ENCODE measurements around the gene GASK1B.

Gene GASK1B

DNA sequence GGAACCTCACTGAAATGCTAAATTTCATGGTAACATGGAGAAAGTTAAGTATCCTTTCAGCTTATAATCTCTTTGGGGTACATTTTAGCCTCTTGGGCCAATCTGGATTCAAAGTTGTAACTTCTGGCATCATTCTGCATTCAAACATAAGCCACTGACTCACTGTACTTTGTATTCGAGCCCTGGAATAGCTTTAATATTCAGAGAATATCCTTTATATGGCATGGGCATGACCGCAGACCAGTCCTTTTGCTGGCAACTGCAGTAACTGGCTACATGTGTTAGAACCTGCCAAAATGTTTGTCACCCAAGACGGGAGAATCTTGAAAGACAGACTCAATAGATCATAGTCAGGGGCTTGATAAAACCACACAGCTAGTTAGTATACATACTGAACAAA lies 3.3 kb downstream of the GASK1B start:
- WGBS: 81% methylated on average over 3 of the region's 3 CpGs

DNA sequence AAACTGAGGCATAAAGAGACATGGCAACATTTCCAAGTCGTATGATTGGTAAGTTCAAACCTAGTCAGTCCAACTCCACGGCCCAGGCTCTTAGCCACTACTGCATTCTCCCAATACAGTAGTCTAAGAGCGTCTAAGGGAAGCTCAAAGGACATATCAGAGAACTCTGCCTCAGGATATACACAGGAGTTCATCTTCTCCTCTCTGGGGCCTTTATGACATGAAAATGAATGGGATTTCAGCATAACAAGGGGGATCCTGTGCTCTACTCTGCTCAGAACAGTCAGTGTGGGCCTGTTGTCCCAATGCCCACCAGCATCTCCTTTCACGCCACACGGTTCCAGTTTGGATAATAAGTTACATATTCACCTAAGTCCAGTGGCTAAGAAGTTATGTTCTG lies 4.2 kb downstream of the GASK1B start:
- DNase-seq: no peak
- Histone ChIP-seq H3K27ac (ENCODE audit: low read length, poor library complexity, severe bottlenecking) (no peak overlapping the region), H3K4ac (ENCODE audit: low read depth in 1 of 2, low read length in 2 of 2) (peak overlapping the region in 1 of 2 experiments; percentile 59), H2BK5ac (ENCODE audit: low read depth, low read length, poor library complexity, severe bottlenecking) (no peak overlapping the region), H3K4me1 (ENCODE audit: control insufficient read depth, insufficient read depth, low read depth, low read length) (peaks cover 12% of the 10 kb centered on the region), H3K18ac (ENCODE audit: low read depth in 1 of 2, low read length in 2 of 2) (peak overlapping the region; percentile 11 to 76), H2BK12ac (ENCODE audit: low read length in 2 of 2) (no peak overlapping the region), H2BK120ac (ENCODE audit: low read depth, low read length) (no peak overlapping the region), H3K9me3 (ENCODE audit: control insufficient read depth, low read length) (no peaks in the 10 kb centered on the region), H2AK5ac (ENCODE audit: low read length, severe bottlenecking) (peak overlapping the region; percentile 91), H4K91ac (ENCODE audit: low read length) (no peak overlapping the region), H3K9ac (ENCODE audit: low read length) (peak overlapping the region; percentile 93), H3K79me1 (replicated peaks; ENCODE audit: low read length, poor library complexity, severe bottlenecking) (peaks cover 14% of the 10 kb centered on the region), H3K23ac (ENCODE audit: low read length in 2 of 2) (no peak overlapping the region), H3K14ac (ENCODE audit: low read length in 2 of 2) (no peak overlapping the region), H3K27me3 (ENCODE audit: control insufficient read depth in 1 of 2, insufficient read depth in 1 of 2, low read length in 2 of 2) (no peaks in the 10 kb centered on the region), H3K4me2 (ENCODE audit: low read length, poor library complexity, severe bottlenecking) (peak overlapping the region; percentile 66), H2AFZ (ENCODE audit: low read depth, low read length) (peak overlapping the region; percentile 23), H2BK15ac (ENCODE audit: low read depth, poor library complexity, severe bottlenecking) (no peak overlapping the region), H3K36me3 (ENCODE audit: control insufficient read depth in 1 of 2, insufficient read depth in 2 of 2, low read depth in 1 of 2, low read length in 2 of 2) (peaks cover 10 to 13% of the 10 kb centered on the region in 2 experiments), H3K4me3 (ENCODE audit: insufficient read depth in 1 of 2, low read depth in 1 of 2, low read length in 2 of 2) (peak overlapping the region in 1 of 2 experiments; percentile 94), H4K8ac (ENCODE audit: low read length) (no peak overlapping the region)
- WGBS: 96% methylated on average over 4 of the region's 5 CpGs

More for the DNA sequence above, 3.3 kb downstream of the GASK1B start:
- no peak overlapping the region for H2BK15ac ChIP-seq (ENCODE audit: low read depth, poor library complexity, severe bottlenecking)
- H2BK120ac ChIP-seq (ENCODE audit: low read depth, low read length): no peak overlapping the region
- H3K79me1 ChIP-seq (replicated peaks; ENCODE audit: low read length, poor library complexity, severe bottlenecking): peaks cover 12% of the 10 kb centered on the region
- peaks cover 11% of the 10 kb centered on the region for H3K4me1 ChIP-seq (ENCODE audit: control insufficient read depth, insufficient read depth, low read depth, low read length)
- H2AK5ac ChIP-seq (ENCODE audit: low read length, severe bottlenecking): no peak overlapping the region
- H2BK5ac ChIP-seq (ENCODE audit: low read depth, low read length, poor library complexity, severe bottlenecking): no peak overlapping the region
- H4K8ac ChIP-seq (ENCODE audit: low read length): no peak overlapping the region
- H3K18ac ChIP-seq (ENCODE audit: low read depth in 1 of 2, low read length in 2 of 2): peak overlapping the region; percentile 11 to 41
- no peaks in the 10 kb centered on the region for H3K27me3 ChIP-seq (ENCODE audit: control insufficient read depth in 1 of 2, insufficient read depth in 1 of 2, low read length in 2 of 2)
- H3K23ac ChIP-seq (ENCODE audit: low read length in 2 of 2): no peak overlapping the region
- H3K4me3 ChIP-seq (ENCODE audit: insufficient read depth in 1 of 2, low read depth in 1 of 2, low read length in 2 of 2): peak overlapping the region in 1 of 2 experiments; percentile 94
- no peak overlapping the region for H3K27ac ChIP-seq (ENCODE audit: low read length, poor library complexity, severe bottlenecking)
- H3K4me2 ChIP-seq (ENCODE audit: low read length, poor library complexity, severe bottlenecking): peak overlapping the region; percentile 60
- no peak overlapping the region for H2AFZ ChIP-seq (ENCODE audit: low read depth, low read length)
- H3K14ac ChIP-seq (ENCODE audit: low read length in 2 of 2): no peak overlapping the region
- no peaks in the 10 kb centered on the region for H3K9me3 ChIP-seq (ENCODE audit: control insufficient read depth, low read length)
- peak overlapping the region; percentile 93 for H3K9ac ChIP-seq (ENCODE audit: low read length)
- H3K4ac ChIP-seq (ENCODE audit: low read depth in 1 of 2, low read length in 2 of 2): peak overlapping the region in 1 of 2 experiments; percentile 28
- no peak overlapping the region for H4K91ac ChIP-seq (ENCODE audit: low read length)
- no peak for DNase-seq
- H3K36me3 ChIP-seq (ENCODE audit: control insufficient read depth in 1 of 2, insufficient read depth in 2 of 2, low read depth in 1 of 2, low read length in 2 of 2): peaks cover 8 to 10% of the 10 kb centered on the region in 2 experiments
- no peak overlapping the region for H2BK12ac ChIP-seq (ENCODE audit: low read length in 2 of 2)

DNA sequence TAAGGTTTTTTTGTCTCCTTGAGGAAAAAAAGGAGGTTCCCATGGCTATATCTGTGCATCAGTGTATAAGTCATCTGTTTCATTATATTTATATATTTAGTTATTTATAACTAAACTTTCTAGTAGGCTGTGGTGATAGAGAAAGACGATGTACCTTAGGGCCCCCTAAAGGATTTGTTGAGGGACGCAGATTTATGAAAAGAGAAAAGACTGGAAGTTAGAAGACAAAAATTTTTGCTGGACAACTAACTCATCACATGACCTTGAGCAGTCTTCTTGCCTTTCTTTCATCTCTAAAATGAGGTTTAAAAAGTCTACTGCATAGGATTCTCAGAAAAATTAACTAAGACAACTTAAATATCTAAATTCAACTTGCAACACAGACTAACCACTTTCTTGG lies 6.1 kb downstream of the GASK1B start:
- Histone ChIP-seq H3K18ac (ENCODE audit: low read depth in 1 of 2, low read length in 2 of 2) (no peak overlapping the region), H3K23ac (ENCODE audit: low read length in 2 of 2) (no peak overlapping the region), H3K14ac (ENCODE audit: low read length in 2 of 2) (no peak overlapping the region), H3K4ac (ENCODE audit: low read depth in 1 of 2, low read length in 2 of 2) (no peak overlapping the region), H4K8ac (ENCODE audit: low read length) (no peak overlapping the region), H2AFZ (ENCODE audit: low read depth, low read length) (no peak overlapping the region), H3K4me3 (ENCODE audit: insufficient read depth in 1 of 2, low read depth in 1 of 2, low read length in 2 of 2) (peak overlapping the region in 1 of 2 experiments; percentile 94), H3K4me2 (ENCODE audit: low read length, poor library complexity, severe bottlenecking) (no peak overlapping the region), H3K27ac (ENCODE audit: low read length, poor library complexity, severe bottlenecking) (no peak overlapping the region), H3K36me3 (ENCODE audit: control insufficient read depth in 1 of 2, insufficient read depth in 2 of 2, low read depth in 1 of 2, low read length in 2 of 2) (peaks cover 10 to 20% of the 10 kb centered on the region in 2 experiments), H3K9ac (ENCODE audit: low read length) (peak overlapping the region; percentile 40), H2BK15ac (ENCODE audit: low read depth, poor library complexity, severe bottlenecking) (no peak overlapping the region), H2AK5ac (ENCODE audit: low read length, severe bottlenecking) (no peak overlapping the region), H2BK5ac (ENCODE audit: low read depth, low read length, poor library complexity, severe bottlenecking) (no peak overlapping the region), H4K91ac (ENCODE audit: low read length) (no peak overlapping the region), H3K9me3 (ENCODE audit: control insufficient read depth, low read length) (no peaks in the 10 kb centered on the region), H3K79me1 (replicated peaks; ENCODE audit: low read length, poor library complexity, severe bottlenecking) (peaks cover 15% of the 10 kb centered on the region), H3K4me1 (ENCODE audit: control insufficient read depth, insufficient read depth, low read depth, low read length) (peaks cover 12% of the 10 kb centered on the region), H3K27me3 (ENCODE audit: control insufficient read depth in 1 of 2, insufficient read depth in 1 of 2, low read length in 2 of 2) (no peaks in the 10 kb centered on the region), H2BK120ac (ENCODE audit: low read depth, low read length) (no peak overlapping the region), H2BK12ac (ENCODE audit: low read length in 2 of 2) (no peak overlapping the region)
- WGBS: 57% methylated on average over 2 of the region's 2 CpGs
- no peak for DNase-seq

DNA sequence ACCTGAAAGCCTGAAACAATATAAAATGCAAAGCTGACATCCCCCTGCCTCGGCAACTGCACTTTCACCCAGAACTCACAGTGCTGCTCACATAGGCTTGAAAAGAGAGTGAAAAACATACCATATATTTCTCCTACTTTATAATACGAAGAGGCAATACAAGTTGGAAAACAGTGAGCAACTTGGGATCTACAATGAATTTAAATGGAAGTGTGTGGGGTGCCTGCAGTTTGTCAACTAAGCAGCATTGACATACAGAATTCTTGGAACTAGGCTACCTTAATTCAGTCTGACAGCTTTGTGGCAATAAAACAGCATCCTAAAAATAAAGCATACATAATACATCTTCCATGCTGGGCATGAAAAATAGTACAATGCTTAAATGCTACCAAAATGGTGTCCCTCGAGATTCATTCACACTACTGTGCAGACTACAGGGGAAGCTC lies 8.0 kb downstream of the GASK1B start:
- H3K4me2 ChIP-seq (ENCODE audit: low read length, poor library complexity, severe bottlenecking): no peak overlapping the region
- H3K18ac ChIP-seq (ENCODE audit: low read depth in 1 of 2, low read length in 2 of 2): no peak overlapping the region
- H3K4me1 ChIP-seq (ENCODE audit: control insufficient read depth, insufficient read depth, low read depth, low read length): peaks cover 2% of the 10 kb centered on the region
- 63% methylated on average over 2 of the region's 3 CpGs for WGBS
- H3K79me1 ChIP-seq (replicated peaks; ENCODE audit: low read length, poor library complexity, severe bottlenecking): peaks cover 7% of the 10 kb centered on the region
- H3K27ac ChIP-seq (ENCODE audit: low read length, poor library complexity, severe bottlenecking): no peak overlapping the region
- no peak overlapping the region for H4K91ac ChIP-seq (ENCODE audit: low read length)
- H2BK5ac ChIP-seq (ENCODE audit: low read depth, low read length, poor library complexity, severe bottlenecking): no peak overlapping the region
- no peak overlapping the region for H2BK12ac ChIP-seq (ENCODE audit: low read length in 2 of 2)
- no peak for DNase-seq
- H3K4me3 ChIP-seq (ENCODE audit: insufficient read depth in 1 of 2, low read depth in 1 of 2, low read length in 2 of 2): peak overlapping the region in 1 of 2 experiments; percentile 94
- H4K8ac ChIP-seq (ENCODE audit: low read length): no peak overlapping the region
- H2BK120ac ChIP-seq (ENCODE audit: low read depth, low read length): no peak overlapping the region
- H3K27me3 ChIP-seq (ENCODE audit: control insufficient read depth in 1 of 2, insufficient read depth in 1 of 2, low read length in 2 of 2): no peaks in the 10 kb centered on the region
- peak overlapping the region; percentile 40 for H3K9ac ChIP-seq (ENCODE audit: low read length)
- H3K14ac ChIP-seq (ENCODE audit: low read length in 2 of 2): no peak overlapping the region
- H2BK15ac ChIP-seq (ENCODE audit: low read depth, poor library complexity, severe bottlenecking): no peak overlapping the region
- peaks cover 0 to 20% of the 10 kb centered on the region in 2 experiments for H3K36me3 ChIP-seq (ENCODE audit: control insufficient read depth in 1 of 2, insufficient read depth in 2 of 2, low read depth in 1 of 2, low read length in 2 of 2)
- no peak overlapping the region for H3K23ac ChIP-seq (ENCODE audit: low read length in 2 of 2)
- no peak overlapping the region for H2AK5ac ChIP-seq (ENCODE audit: low read length, severe bottlenecking)
- H3K9me3 ChIP-seq (ENCODE audit: control insufficient read depth, low read length): no peaks in the 10 kb centered on the region
- H2AFZ ChIP-seq (ENCODE audit: low read depth, low read length): no peak overlapping the region
- H3K4ac ChIP-seq (ENCODE audit: low read depth in 1 of 2, low read length in 2 of 2): no peak overlapping the region

Data from mesenchymal stem cell (in vitro differentiated cells and primary cell).